LNCAP (cell line): ENCODE data around the gene INPP4B.

Experiments used
- CTCF ChIP-seq: fragments of 450-650 bp; IDR thresholded peaks from 2 replicates; pipeline ENCODE4 v1.5.1; 2017; ENCODE audit warnings: mild to moderate bottlenecking

INPP4B gene

GRCh38 chr4:142725886-142726285 lies 120.2 kb downstream of the INPP4B start:
- TF ChIP-seq CTCF, result no peak

- TF ChIP-seq CTCF, result no peak
These were observed 124.9 kb downstream of the INPP4B start for GRCh38 chr4:142721187-142721586.

GRCh38 chr4:142719854-142720541 lies 126.1 kb downstream of the INPP4B start:
- TF ChIP-seq CTCF, result peak; percentile 56

GRCh38 chr4:142718981-142719380 lies 127.1 kb downstream of the INPP4B start:
- TF ChIP-seq CTCF, result no peak

GRCh38 chr4:142715727-142716126 lies 130.4 kb downstream of the INPP4B start:
- TF ChIP-seq CTCF, result no peak

- TF ChIP-seq CTCF, result no peak
These were observed 132.6 kb downstream of the INPP4B start for GRCh38 chr4:142713282-142714030.

- TF ChIP-seq CTCF, result no peak
These were observed 137.9 kb downstream of the INPP4B start for GRCh38 chr4:142708231-142708630.
